ENCODE measurements around the gene RFNG. TPM values are rescaled to one million over a fixed set of nuclear protein-coding genes. Genes with fewer than 3 reads are reported as not detected.
"Not testable (repeated sequence)": the region's sequence is repeated elsewhere in the genome, so short reads cannot be mapped to it uniquely, and the experiment has no call there.

Gene RFNG
- polyA plus RNA-seq, 3 donors = 28.5 to 57.8 (median 47.2) TPM

GRCh38 chr17:82053130-82053529 is 1.5 kb upstream of the RFNG start:
- DNase-seq (ENCODE audit: extremely low read depth in 1 of 11, low read depth in 9 of 11, low spot score in 4 of 11) = no peak

GRCh38 chr17:82052638-82053059 is 1.0 kb upstream of the RFNG start:
- DNase-seq (ENCODE audit: extremely low read depth in 1 of 11, low read depth in 9 of 11, low spot score in 4 of 11) = no peak

- no peak for DNase-seq (ENCODE audit: extremely low read depth in 1 of 11, low read depth in 9 of 11, low spot score in 4 of 11)
Measured at GRCh38 chr17:82050761-82051641, 610 bp downstream of the RFNG start.

GRCh38 chr17:82050152-82050760 is 1.4 kb downstream of the RFNG start:
- DNase-seq (ENCODE audit: extremely low read depth in 1 of 11, low read depth in 9 of 11, low spot score in 4 of 11) = no peak

- no peak for DNase-seq (ENCODE audit: extremely low read depth in 1 of 11, low read depth in 9 of 11, low spot score in 4 of 11)
Measured at GRCh38 chr17:82049521-82049971, 2.1 kb downstream of the RFNG start.

GRCh38 chr17:82049106-82049505 is 2.5 kb downstream of the RFNG start:
- no peak for DNase-seq (ENCODE audit: extremely low read depth in 1 of 11, low read depth in 9 of 11, low spot score in 4 of 11)

GRCh38 chr17:82048571-82048971 is 3.0 kb downstream of the RFNG start:
- no peak for DNase-seq (ENCODE audit: extremely low read depth in 1 of 11, low read depth in 9 of 11, low spot score in 4 of 11)

GRCh38 chr17:82047914-82048570 is 3.6 kb downstream of the RFNG start:
- DNase-seq (ENCODE audit: extremely low read depth in 1 of 11, low read depth in 9 of 11, low spot score in 4 of 11) = no peak

GRCh38 chr17:82047379-82047778 is 4.2 kb downstream of the RFNG start:
- no peak for DNase-seq (ENCODE audit: extremely low read depth in 1 of 11, low read depth in 9 of 11, low spot score in 4 of 11)

GRCh38 chr17:82046903-82047302 is 4.7 kb downstream of the RFNG start:
- DNase-seq (ENCODE audit: extremely low read depth in 1 of 11, low read depth in 9 of 11, low spot score in 4 of 11) = no peak

GRCh38 chr17:82045936-82046484 is 5.6 kb downstream of the RFNG start:
- DNase-seq (ENCODE audit: extremely low read depth in 1 of 11, low read depth in 9 of 11, low spot score in 4 of 11) = no peak

- DNase-seq (ENCODE audit: extremely low read depth in 1 of 11, low read depth in 9 of 11, low spot score in 4 of 11) = no peak
Measured at GRCh38 chr17:82043507-82043906, 8.1 kb downstream of the RFNG start.

- no peak for DNase-seq (ENCODE audit: extremely low read depth in 1 of 11, low read depth in 9 of 11, low spot score in 4 of 11)
Measured at GRCh38 chr17:82042649-82043048, 9.0 kb downstream of the RFNG start.

- DNase-seq (ENCODE audit: extremely low read depth in 1 of 11, low read depth in 9 of 11, low spot score in 4 of 11) = no peak
Measured at GRCh38 chr17:82041144-82041814, 10.3 kb downstream of the RFNG start.

GRCh38 chr17:82039695-82040299 is 11.8 kb downstream of the RFNG start:
- no peak for DNase-seq (ENCODE audit: extremely low read depth in 1 of 11, low read depth in 9 of 11, low spot score in 4 of 11)

GRCh38 chr17:82038796-82039409 is 12.7 kb downstream of the RFNG start:
- DNase-seq (ENCODE audit: extremely low read depth in 1 of 11, low read depth in 9 of 11, low spot score in 4 of 11) = not testable (repeated sequence)

GRCh38 chr17:82037889-82038195 is 13.8 kb downstream of the RFNG start:
- no peak for DNase-seq (ENCODE audit: extremely low read depth in 1 of 11, low read depth in 9 of 11, low spot score in 4 of 11)

GRCh38 chr17:82037092-82037888 is 14.3 kb downstream of the RFNG start, which contains the start of gene DCXR:
TSS of gene DCXR (minus strand) at chr17:82037697. CDS start at chr17:82037682, 15 bp downstream.
- DNase-seq (ENCODE audit: extremely low read depth in 1 of 11, low read depth in 9 of 11, low spot score in 4 of 11) = peak; percentile 80 to 96 (median 91)

Data from renal cortex interstitium (tissue), 11 donors.